ENCODE measurements around the gene NOM1. TPM values are rescaled to one million over a fixed set of nuclear protein-coding genes. Genes with fewer than 3 reads are reported as not detected.

The NOM1 gene
- total RNA-seq, 1 donor from 2014 or later: 28.2 TPM

- Mint-ChIP-seq H3K9me3 (no peaks in the 10 kb centered on the region), H3K27me3 (ENCODE audit: low read depth) (peaks cover 87% of the 10 kb centered on the region), H3K36me3 (ENCODE audit: low read depth) (no peaks in the 10 kb centered on the region), H3K4me1 (peaks cover 16% of the 10 kb centered on the region), H3K27ac (ENCODE audit: unreplicated experiment) (no peak overlapping the region), H3K4me3 (peak overlapping the region; percentile 59)
- DNase-seq (ENCODE audit: low read depth, low spot score): no peak
- TF ChIP-seq, protein P1, sequence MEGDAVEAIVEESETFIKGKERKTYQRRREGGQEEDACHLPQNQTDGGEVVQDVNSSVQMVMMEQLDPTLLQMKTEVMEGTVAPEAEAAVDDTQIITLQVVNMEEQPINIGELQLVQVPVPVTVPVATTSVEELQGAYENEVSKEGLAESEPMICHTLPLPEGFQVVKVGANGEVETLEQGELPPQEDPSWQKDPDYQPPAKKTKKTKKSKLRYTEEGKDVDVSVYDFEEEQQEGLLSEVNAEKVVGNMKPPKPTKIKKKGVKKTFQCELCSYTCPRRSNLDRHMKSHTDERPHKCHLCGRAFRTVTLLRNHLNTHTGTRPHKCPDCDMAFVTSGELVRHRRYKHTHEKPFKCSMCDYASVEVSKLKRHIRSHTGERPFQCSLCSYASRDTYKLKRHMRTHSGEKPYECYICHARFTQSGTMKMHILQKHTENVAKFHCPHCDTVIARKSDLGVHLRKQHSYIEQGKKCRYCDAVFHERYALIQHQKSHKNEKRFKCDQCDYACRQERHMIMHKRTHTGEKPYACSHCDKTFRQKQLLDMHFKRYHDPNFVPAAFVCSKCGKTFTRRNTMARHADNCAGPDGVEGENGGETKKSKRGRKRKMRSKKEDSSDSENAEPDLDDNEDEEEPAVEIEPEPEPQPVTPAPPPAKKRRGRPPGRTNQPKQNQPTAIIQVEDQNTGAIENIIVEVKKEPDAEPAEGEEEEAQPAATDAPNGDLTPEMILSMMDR (conservative IDR thresholded peaks at IDR 0.05): no peak
Observed at GRCh38 chr7:157006829-157007469, 57.4 kb downstream of the NOM1 start.

- DNase-seq (ENCODE audit: low read depth, low spot score): no peak
- Mint-ChIP-seq H3K27ac (ENCODE audit: unreplicated experiment) (no peak overlapping the region), H3K27me3 (ENCODE audit: low read depth) (peaks cover 87% of the 10 kb centered on the region), H3K9me3 (no peaks in the 10 kb centered on the region), H3K4me1 (peaks cover 13% of the 10 kb centered on the region), H3K36me3 (ENCODE audit: low read depth) (no peaks in the 10 kb centered on the region), H3K4me3 (peak overlapping the region; percentile 61)
- TF ChIP-seq, protein P1 (conservative IDR thresholded peaks at IDR 0.05): no peak
Observed at GRCh38 chr7:157007470-157008066, 58.1 kb downstream of the NOM1 start.

DNA sequence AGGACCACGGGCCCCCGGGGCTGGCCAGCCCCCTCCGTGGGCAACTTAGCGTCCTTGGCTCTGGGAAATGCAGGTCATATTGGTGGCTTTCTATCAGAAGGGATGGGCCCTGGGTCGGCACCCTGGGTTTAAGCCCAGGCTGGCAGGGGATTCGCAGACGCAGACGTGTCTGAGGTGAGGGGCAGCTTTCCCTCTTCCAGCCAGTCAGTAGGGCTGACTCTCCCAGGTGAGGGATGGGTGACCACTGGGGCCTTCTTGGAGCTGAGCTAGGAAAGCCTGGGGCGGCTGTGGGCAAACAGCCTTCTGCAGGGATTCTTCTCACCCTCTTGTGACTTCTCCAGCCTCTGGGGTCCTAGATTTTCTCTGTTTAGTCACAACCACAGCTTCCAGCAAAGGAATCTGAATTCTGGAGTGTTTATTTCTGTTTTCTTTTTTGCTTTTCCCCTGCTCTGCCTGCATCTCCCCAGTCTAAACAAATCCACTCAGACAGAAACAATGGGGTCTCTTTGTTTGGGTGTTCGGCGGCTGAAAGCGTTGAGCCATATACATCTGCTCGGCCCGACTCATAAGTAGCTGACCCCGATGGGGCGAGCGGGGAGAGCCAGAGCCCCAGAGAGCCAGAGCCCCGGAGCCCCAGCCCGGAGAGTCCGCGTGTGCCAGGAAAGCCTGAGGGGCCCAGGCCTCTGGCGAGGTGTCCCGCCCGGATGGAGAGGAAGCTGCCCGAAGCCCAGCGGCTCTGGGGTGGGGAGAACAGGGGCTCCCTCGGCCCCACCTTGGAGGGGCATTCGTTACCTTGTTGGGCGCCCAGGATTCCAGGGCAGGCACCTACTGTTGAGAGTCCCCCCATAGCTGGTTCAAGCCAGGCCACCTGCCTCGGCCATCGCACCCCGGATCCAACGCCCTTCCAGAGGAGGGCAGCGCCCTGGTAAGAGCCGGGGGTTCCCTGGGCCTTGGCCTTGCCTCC is 59.0 kb downstream of the NOM1 start:
- TF ChIP-seq, protein P1 (conservative IDR thresholded peaks at IDR 0.05): no peak
- H3K4me1 Mint-ChIP-seq: peaks cover 13% of the 10 kb centered on the region
- H3K9me3 Mint-ChIP-seq: no peaks in the 10 kb centered on the region
- H3K27me3 Mint-ChIP-seq (ENCODE audit: low read depth): peaks cover 87% of the 10 kb centered on the region
- H3K4me3 Mint-ChIP-seq: peak overlapping the region; percentile 43
- H3K36me3 Mint-ChIP-seq (ENCODE audit: low read depth): no peaks in the 10 kb centered on the region
- no peak overlapping the region for H3K27ac Mint-ChIP-seq (ENCODE audit: unreplicated experiment)
- DNase-seq (ENCODE audit: low read depth, low spot score): no peak

GRCh38 chr7:157009170-157009777 is 59.8 kb downstream of the NOM1 start:
- Mint-ChIP-seq H3K4me1 (peaks cover 12% of the 10 kb centered on the region), H3K27ac (ENCODE audit: unreplicated experiment) (no peak overlapping the region), H3K9me3 (no peaks in the 10 kb centered on the region), H3K4me3 (no peak overlapping the region), H3K36me3 (ENCODE audit: low read depth) (no peaks in the 10 kb centered on the region), H3K27me3 (ENCODE audit: low read depth) (peaks cover 87% of the 10 kb centered on the region)
- no peak for DNase-seq (ENCODE audit: low read depth, low spot score)
- TF ChIP-seq, protein P1 (conservative IDR thresholded peaks at IDR 0.05): no peak
